CD4-positive, alpha-beta T cell treated with Interleukin-1 beta for 1 hour (primary cell): ENCODE measurements around the gene LPP.

Source experiments
- DNase-seq, 2 donors: peaks; one replicate each; pipeline ENCODE4 v3.0.0-alpha.2; 2020 to 2022

LPP gene

GRCh38 chr3:188861842-188862744 is 708.1 kb downstream of the LPP start:
- DNase-seq: no peak

- DNase-seq: no peak
These were observed 710.0 kb downstream of the LPP start for GRCh38 chr3:188863999-188864406.

DNA sequence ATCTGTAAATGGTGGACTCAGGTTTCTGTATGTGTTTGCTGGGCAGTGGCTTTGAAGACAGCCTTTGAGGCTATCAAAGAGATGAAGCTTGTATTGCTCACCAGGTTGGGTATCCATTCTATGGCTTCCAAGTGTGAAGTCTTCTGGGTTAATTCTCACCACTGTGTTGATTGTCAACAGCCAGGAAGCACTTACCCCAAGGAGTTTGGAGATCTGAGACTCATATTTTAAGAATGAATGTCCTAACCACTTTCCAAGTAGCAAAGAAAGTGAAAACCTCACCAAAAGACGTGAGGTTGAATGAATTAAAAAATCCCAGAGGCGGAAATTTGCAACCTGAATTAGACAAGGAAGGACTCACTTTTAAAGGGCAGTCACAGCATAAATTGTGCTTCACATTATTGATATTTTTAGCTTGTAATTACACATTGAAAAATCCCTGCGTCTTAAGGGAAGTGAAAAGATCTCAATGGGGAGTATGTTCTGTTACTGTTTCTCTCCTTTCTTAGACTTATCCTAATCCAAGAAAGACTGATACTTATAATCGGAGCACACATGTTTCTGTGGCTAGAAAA is 713.8 kb downstream of the LPP start:
- DNase-seq: no peak

DNA sequence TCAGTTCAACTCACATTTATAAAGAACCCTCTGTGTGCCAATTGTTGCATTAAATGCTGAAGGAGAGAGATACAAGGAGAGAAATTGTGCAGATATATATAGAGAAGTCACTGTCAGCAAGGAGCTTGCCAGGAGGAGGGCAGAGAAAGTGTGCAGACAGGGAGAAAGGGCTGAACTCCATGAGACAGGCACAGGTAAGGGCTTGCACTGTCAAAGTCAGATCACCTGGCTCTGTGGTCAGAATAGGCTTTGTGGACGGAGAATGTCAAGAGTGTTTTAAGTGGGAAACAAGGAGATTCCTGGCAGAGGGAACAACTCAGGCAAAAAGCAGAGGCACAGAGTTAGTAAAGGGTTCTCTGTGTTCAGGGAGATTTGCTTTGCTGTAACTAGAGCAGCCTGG is 714.8 kb downstream of the LPP start:
- DNase-seq: no peak

DNA sequence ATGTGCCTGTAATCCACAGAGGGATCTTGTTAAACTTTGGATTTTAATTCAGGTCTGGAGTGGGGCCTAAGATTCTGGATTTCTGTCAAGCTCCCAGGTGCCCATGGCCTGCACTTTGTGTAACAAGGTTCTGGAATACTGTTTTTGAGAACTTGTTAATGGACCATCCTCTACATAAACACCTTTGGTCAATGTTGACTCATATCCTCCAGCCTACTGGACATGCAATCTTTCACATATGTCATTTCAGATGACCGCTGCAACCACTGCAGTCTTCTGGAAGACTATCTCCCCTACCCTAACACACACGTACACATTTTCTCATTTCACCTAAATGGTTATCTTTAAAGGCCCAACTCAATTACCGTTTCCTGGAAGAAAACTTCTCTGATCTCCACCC is 715.7 kb downstream of the LPP start:
- DNase-seq: no peak

DNA sequence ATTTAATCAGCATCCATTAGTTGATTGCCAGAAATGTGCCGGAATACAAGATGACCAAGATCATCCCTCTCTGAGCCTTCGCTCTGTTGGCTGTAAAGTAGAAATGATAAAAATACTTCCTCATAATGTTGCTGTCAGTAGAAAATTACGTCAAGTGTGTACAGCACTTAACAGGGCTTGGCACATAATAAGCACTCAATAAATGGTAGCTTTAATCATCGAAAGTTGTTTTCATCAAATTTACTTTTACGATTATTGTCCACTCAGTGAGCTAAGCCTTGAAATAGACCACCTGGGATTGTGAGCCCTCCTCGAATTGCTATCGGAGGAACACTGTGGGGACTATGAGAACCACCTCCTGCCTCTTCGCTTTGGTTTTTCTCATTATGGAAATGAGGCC is 716.5 kb downstream of the LPP start:
- DNase-seq: no peak

DNA sequence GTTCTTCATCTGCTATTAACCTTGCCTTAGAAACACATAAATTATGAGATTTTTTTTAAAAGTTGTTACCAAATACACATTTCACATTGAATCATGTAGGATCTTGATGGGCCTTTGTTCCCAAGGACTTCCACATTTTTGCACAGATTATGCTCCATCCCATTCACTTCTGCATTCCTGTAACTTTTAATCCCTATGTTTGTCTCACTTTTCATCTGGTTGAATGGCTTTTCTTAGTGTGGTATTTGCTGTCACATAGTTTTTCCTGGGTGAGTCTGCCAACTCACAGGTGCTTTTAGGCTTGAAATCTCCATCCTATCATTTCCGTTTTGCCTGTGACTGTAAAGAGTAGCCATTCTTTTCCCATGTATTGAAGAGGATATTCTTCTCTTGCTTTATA is 720.6 kb downstream of the LPP start:
- DNase-seq: no peak

GRCh38 chr3:188875413-188875812 is 721.5 kb downstream of the LPP start:
- no peak for DNase-seq

DNA sequence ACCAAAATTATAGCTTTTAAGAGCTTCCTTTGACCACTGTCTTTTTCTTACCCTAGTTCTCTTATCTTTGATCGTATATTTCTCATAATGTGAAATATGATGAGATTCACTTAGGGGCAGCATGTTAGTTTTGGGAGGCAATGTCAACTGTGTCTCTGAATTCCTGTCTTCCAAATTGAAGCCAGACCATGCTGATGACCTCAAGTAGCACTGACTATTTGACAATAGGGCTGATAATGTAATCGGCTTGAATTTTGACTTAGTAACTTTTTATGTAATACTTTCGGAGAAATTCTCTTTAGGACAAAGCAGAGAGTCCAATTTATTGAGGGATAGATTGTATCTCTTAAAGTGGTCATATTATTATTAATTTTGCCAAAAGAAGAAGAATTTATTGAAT is 722.4 kb downstream of the LPP start:
- DNase-seq: no peak

DNA sequence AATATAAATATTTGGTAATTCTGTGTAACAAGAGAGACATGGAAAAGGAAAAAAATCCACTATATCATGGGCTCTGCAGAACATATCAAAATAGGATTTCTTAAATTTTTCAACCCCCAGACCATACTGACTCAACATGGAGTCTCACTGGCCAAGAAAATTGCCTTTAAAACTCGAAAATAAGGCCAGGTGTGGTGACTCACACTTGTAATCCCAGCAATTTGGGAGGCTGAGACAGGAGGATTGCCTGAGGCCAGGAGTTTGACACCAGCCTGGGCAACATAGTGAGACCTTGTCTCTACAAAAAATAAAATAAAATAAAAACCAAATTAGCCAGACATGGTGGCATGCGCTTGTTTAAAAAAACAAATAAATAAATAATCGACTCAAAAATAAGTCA is 723.4 kb downstream of the LPP start:
- DNase-seq: no peak

DNA sequence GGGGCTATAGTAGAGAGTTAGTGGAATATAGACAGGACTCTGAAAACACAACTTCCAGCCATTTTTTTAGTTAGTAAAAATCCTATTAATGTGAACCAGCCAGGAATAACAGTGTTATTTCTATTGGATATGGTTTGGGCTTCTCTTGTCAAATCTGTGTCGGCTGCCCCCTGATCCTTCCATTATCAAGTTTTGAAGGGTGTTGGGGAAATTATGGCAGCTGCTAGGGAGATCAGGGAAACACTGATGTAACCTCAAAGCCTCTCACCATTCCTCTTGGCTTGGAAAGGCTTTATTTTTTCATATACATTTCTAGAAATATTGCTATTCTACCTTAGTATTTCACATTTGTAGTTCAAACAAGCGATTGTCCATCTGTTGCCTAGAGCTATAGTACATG is 724.1 kb downstream of the LPP start:
- DNase-seq: no peak

DNA sequence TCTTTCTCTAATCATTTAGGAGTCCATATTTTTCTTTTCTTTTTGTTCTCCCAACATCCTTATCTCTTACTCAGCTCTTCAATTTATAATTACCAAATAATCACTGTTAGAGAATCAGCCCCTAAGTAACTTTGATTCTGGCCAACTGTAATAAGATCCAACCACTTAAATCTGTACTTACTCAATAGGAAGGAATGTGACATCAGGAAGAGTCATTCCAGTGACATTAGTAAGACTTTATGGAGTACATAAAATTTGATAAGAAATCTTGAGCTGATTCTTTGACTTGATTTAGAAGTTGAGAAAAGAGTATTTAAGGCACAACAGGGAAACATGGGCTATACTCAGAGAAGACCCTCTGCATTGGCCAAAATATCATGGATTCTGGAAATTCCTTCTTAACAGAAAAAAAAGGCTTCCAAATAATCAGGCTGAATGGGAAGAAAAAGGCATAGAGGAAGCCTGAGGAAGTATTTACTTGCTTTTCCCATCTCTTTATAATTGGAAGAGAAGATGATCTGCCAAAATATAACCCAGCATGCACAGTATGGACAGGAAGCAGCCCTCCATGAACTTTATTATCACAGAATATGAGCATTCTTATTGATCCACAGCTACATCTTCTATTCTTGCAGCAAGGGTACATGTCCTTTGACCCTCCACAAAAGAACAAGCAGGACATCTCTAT is 728.1 kb downstream of the LPP start:
- DNase-seq: no peak

DNA sequence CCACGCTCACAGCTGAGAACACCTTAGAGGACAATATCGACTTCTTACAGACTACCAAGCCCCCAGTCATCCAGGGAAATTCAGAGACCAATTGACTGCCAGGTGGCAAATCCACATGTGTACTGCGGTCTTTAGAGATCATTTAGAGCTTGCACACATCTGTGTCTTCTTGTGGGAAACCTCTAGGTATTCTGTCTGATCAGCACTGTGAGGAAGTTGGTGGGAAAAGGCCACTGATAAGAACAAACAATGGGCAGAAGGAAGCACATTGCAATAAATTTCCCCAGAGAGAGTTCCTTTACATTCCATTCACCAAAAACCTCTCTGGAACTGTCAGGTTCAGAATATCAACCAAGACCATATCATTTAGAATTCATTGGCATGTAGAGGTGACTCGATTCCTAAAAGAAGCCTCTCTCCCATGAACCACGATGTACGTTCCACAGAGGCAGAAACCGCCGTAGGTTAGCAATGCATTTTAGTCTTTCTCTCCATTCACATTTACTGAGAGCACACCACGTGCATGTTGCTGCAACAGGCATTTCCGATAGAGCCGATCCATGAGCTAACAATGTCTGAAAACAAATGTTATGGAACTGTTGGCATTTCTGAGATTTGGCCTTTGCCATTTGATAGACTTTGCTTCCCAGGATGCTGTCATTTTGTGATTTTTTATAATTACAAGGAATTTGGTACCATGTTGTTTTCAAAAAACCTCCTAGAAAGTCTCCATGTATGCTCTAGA is 730.5 kb downstream of the LPP start:
- no peak for DNase-seq

DNA sequence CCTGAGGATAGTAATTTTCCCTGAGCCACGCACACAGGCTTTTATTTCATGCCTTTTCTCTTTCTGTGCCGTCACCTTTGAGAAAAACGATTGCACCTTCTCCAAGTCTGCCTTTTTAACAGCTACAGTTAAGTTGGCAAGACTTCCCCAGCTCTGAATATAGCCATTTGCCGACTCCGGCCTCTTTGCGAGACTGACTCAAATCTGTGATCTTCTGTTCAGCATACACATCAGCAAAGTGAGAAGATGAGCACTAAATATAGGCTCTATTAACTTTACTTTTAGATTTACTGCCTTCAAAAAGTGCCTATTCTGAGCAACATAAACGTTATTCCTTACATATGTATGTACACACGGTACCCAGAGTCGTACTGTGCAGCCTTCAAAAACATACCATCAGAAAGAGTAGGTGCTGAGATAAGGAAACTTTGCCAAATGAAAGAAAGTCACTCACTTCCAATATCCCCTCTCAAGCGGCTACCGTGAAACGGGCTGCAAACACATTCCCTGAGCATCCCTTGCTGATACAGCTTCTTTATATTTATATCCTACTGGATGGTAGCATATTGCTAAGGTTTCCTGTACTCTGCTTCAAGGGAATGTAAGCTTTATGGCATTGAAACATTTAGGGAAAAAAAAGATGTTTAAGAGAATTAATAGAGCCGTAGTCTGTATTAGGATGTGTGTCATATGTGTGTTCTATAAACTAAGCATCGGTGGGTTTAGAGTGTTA is 734.5 kb downstream of the LPP start:
- no peak for DNase-seq

- no peak for DNase-seq
These were observed 735.1 kb downstream of the LPP start for GRCh38 chr3:188889054-188889491.

DNA sequence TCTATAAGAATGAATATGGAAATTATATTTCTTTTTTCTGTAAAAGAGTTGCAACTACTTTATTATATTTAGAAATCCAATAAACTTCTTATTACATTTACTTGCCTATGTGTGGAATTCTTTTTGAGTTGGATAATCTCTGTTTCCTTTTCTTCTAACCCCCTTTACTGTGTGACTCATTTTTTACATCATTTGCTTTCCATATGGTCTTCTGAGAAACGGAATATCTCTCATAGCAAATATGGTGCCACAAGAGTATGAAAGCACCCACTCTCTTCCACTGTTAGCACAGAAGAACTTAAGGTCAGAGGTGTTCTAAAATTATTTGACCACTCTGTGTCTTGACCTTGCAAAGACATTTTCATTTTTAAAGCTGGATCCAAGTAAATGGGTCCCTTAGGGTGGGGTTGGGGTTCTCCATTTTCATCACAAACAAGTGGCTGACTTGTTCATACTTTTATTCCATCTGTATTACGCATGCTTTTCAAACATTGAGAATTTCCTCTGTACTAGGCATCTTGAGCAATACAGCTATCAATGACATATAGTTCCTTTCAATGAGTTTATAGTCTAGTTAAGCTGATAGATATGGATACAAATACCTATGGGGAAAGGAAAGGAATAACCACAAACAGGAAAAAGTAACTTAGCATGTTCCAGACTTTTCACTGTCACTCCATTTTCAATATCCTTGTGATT is 736.8 kb downstream of the LPP start:
- DNase-seq: no peak

- no peak for DNase-seq
These were observed 745.9 kb downstream of the LPP start for GRCh38 chr3:188899881-188900280.

GRCh38 chr3:188900421-188900951 is 746.5 kb downstream of the LPP start:
- no peak for DNase-seq

DNA sequence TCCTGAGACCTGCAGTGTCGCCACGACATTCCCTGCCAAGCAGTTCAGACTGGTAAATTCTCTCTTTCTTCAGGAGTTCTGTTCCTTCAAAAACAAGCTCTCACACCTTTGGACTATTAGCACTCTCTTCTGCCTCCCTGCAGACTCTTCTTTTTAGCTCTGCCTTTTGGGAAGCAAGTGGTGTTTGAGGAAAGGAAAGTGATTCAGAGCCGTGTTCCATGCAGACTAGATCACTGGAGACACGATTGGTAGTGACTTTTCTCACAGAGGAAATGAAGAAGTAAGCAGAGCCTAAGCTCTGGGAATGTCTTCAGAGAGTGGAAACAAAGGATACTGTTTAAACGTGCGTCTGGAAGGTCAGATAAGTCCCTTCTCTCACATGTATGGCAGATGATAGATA is 747.2 kb downstream of the LPP start:
- DNase-seq: no peak

DNA sequence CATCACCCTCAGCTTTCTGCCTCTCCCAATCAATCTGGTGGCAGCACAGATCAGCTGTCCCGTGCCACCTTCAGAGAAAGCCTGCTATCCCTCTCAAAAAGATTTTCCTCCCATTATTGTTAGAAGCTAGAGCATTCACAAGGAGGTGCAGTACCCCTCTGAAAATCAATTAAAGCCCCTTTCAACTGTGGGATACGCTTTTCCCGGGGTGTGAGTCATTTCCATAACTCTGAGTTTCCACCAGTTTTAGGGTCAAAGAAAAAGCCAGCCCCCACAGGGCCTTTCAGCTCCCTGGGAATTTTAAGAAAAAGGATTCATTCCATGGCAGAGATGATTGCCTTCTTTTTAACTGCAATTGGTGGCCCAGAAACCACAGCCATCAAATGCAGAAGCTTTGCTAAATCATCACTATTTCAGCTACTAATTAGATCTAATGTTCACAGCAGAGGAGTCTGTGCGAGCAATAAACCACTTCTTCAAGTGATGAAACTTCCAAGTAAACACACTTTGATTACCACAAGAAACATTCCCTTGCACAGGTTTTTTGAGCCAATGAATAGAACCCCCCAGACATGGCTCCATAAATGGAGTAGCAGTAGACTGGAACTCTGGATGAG is 747.8 kb downstream of the LPP start:
- no peak for DNase-seq

- DNase-seq: no peak
These were observed 750.7 kb downstream of the LPP start for GRCh38 chr3:188904670-188905069.
